ENCODE results near the gene AGPAT4. TPM values are rescaled to one million over a fixed set of nuclear protein-coding genes. Genes with fewer than 3 reads are reported as not detected.

The AGPAT4 gene
- total RNA-seq, 1 experiment from 2014 or later, result 15.5 TPM

DNA sequence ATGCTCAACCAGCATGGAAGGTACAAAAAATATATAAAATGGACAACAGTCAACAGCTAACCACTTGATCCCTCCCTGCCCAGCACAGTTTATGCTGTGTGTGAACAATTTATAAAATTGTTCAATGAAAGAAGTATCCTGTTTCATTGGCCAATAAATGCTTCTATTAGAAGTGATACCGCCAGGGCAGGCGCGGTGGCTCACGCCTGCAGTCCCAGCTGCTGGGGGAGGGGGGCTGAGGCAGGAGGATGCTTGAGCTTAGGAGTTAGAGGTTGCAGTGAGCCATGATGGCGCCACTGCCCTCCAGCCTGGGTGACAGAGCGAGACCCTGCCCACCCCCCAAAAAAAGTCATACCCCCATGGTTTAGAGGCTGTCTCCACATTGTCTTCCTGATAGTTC is 4.6 kb downstream of the AGPAT4 start:
- no peak for TF ChIP-seq ELF1 (IDR thresholded peaks at IDR 0.05; ENCODE audit: borderline replicate concordance, low read depth)
- no peak for TF ChIP-seq YY1 (IDR thresholded peaks at IDR 0.05; ENCODE audit: extremely low read depth, insufficient replicate concordance, low read depth, low read length)
- TF ChIP-seq, protein P1, sequence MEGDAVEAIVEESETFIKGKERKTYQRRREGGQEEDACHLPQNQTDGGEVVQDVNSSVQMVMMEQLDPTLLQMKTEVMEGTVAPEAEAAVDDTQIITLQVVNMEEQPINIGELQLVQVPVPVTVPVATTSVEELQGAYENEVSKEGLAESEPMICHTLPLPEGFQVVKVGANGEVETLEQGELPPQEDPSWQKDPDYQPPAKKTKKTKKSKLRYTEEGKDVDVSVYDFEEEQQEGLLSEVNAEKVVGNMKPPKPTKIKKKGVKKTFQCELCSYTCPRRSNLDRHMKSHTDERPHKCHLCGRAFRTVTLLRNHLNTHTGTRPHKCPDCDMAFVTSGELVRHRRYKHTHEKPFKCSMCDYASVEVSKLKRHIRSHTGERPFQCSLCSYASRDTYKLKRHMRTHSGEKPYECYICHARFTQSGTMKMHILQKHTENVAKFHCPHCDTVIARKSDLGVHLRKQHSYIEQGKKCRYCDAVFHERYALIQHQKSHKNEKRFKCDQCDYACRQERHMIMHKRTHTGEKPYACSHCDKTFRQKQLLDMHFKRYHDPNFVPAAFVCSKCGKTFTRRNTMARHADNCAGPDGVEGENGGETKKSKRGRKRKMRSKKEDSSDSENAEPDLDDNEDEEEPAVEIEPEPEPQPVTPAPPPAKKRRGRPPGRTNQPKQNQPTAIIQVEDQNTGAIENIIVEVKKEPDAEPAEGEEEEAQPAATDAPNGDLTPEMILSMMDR (IDR thresholded peaks at IDR 0.05 in 2 of 3, conservative IDR thresholded peaks at IDR 0.05 in 1 of 3; ENCODE audit: borderline replicate concordance in 1 of 3, insufficient read depth in 1 of 3, low read depth in 2 of 3, low read length in 2 of 3), result no peak
- no peak for TF ChIP-seq ZFX (IDR thresholded peaks at IDR 0.05)
- TF ChIP-seq POLR2AphosphoS5 (IDR thresholded peaks at IDR 0.05; ENCODE audit: low read depth, low read length), result no peak
- TF ChIP-seq ZNF274 (IDR thresholded peaks at IDR 0.05; ENCODE audit: low read depth, low read length), result no peak
- no peak for TF ChIP-seq REST (IDR thresholded peaks at IDR 0.05; ENCODE audit: low read depth)
- TF ChIP-seq TCF7L2 (IDR thresholded peaks at IDR 0.05; ENCODE audit: borderline replicate concordance, extremely low read depth, insufficient read depth, insufficient read length), result no peak
- no peak for TF ChIP-seq SRF (IDR thresholded peaks at IDR 0.05; ENCODE audit: low read depth)
- TF ChIP-seq CEBPB (IDR thresholded peaks at IDR 0.05; ENCODE audit: low read depth), result no peak
- no peak for TF ChIP-seq EGR1 (IDR thresholded peaks at IDR 0.05; ENCODE audit: low read depth)
- TF ChIP-seq SP1 (IDR thresholded peaks at IDR 0.05; ENCODE audit: low read depth), result no peak
- no peak overlapping the region for H3K4me3 ChIP-seq (replicated peaks in 1 of 2; ENCODE audit: low read depth in 1 of 2, low read length in 2 of 2)
- CTCF ChIA-PET, result no interaction called here
- no peaks in the 10 kb centered on the region; the same call in 1 of the 2 replicates for H4K20me1 ChIP-seq (ENCODE audit: insufficient read depth)
- no peak for DNase-seq (ENCODE audit: low read depth, low spot score)
- ATAC-seq, result no peak
- no peak overlapping the region for H3K27ac ChIP-seq (ENCODE audit: low read depth, low read length)
- H2AFZ ChIP-seq (ENCODE audit: low read depth, low read length, poor library complexity, severe bottlenecking), result no peak overlapping the region
- no peaks in the 10 kb centered on the region for H3K9me2 ChIP-seq (ENCODE audit: insufficient read depth)
- intact Hi-C loops (cut with micrococcal nuclease), result no loop called here
- no peaks in the 10 kb centered on the region for H3K27me3 ChIP-seq (ENCODE audit: insufficient read depth, low read length)
- H3K36me3 ChIP-seq (ENCODE audit: control insufficient read depth in 1 of 2, insufficient read depth in 2 of 2, low read length in 2 of 2), result no peaks in the 10 kb centered on the region
- H3K79me2 ChIP-seq (ENCODE audit: insufficient read depth, low read length), result peaks cover 9% of the 10 kb centered on the region; the same call in 1 of the 2 replicates
- peaks cover 2 to 45% of the 10 kb centered on the region in 2 experiments; a peak in 2 of 4 replicates for H3K4me1 ChIP-seq (ENCODE audit: control insufficient read depth in 1 of 2, insufficient read depth in 2 of 2, low read length in 2 of 2)
- H3K9me3 ChIP-seq (ENCODE audit: control insufficient read depth in 1 of 2, insufficient read depth in 1 of 2, low read depth in 1 of 2, low read length in 2 of 2), result no peaks in the 10 kb centered on the region
- RAD21 ChIA-PET (ENCODE audit: low non-redundant PET in 1 of 2, low total read pairs in 2 of 2, uncharacterized antibody in 2 of 2, unreplicated experiment in 2 of 2), result interaction anchor here in 1 of 2 experiments (0.8 kb wide), 1 partner anchor 102 kb away, joined by 3 read pairs; no protein-coding TSS in a partner anchor
- H3K9ac ChIP-seq (ENCODE audit: low read length), result no peak overlapping the region
- H3K4me2 ChIP-seq (ENCODE audit: low read length), result no peak overlapping the region
- POLR2A ChIA-PET, result no interaction called here
- no TSS peak for BruUV-seq (replicated peaks)

Data from HCT116 (cell line).